ENCODE measurements around the gene PNPLA3. TPM values are rescaled to one million over a fixed set of nuclear protein-coding genes. Genes with fewer than 3 reads are reported as not detected.

PNPLA3 gene
- total and polyA plus RNA-seq, 9 of the 15 experiments (the other 6 are each of a cell fraction or from before 2014, with no cell fraction given), result 0.20 to 0.48 (median 0.38) TPM; not detected in 6

- Histone ChIP-seq H3K9me1 (ENCODE audit: control insufficient read depth, insufficient read depth, low read length) (no peaks in the 10 kb centered on the region), H3K27ac (ENCODE audit: extremely low read depth, low read depth, low read length) (no peak overlapping the region), H3K4me2 (ENCODE audit: insufficient read depth, low read length) (no peak overlapping the region), H3K27me3 (ENCODE audit: control insufficient read depth in 2 of 2, insufficient read depth in 2 of 2, low read length in 2 of 2) (no peaks in the 10 kb centered on the region), H2AFZ (ENCODE audit: low read depth, low read length) (no peak overlapping the region), H3K79me2 (ENCODE audit: control insufficient read depth, insufficient read depth, low read length) (no peaks in the 10 kb centered on the region), H3K4me1 (replicated peaks in 1 of 2; ENCODE audit: control insufficient read depth in 2 of 2, insufficient read depth in 2 of 2, low read length in 2 of 2) (peaks cover 0 to 7% of the 10 kb centered on the region in 2 experiments; a peak in 1 of 5 replicates), H3K9me3 (replicated peaks; ENCODE audit: control insufficient read depth, insufficient read depth, low read depth, low read length) (no peaks in the 10 kb centered on the region), H3K36me3 (ENCODE audit: control insufficient read depth, insufficient read depth, low read length) (peaks cover 60% of the 10 kb centered on the region; the same call in 2 of the 3 replicates), H3K4me3 (no peak overlapping the region), H4K20me1 (replicated peaks; ENCODE audit: control insufficient read depth, insufficient read depth, low read length) (peaks cover 10% of the 10 kb centered on the region; the same call in 1 of the 2 replicates), H3K9ac (ENCODE audit: insufficient read depth in 1 of 2, low read depth in 2 of 2, low read length in 2 of 2) (no peak overlapping the region)
- DNase-seq (ENCODE audit: extremely low read depth in 1 of 4, low spot score in 3 of 4) (no peak), FAIRE-seq (no peak), ATAC-seq (no peak)
- CTCF ChIA-PET (ENCODE audit: low intra/inter-chr PET ratio), result interaction anchor here (1.8 kb wide), 1 partner anchor 90 kb away, joined by 7 read pairs; no protein-coding TSS in a partner anchor
- WGBS (ENCODE audit: insufficient coverage, low coverage, missing lambda C conversion rate), result 100% methylated on average over 3 of the region's 10 CpGs
- no TSS peak for BruUV-seq (replicated peaks)
- TF ChIP-seq CXXC5 (CRISPR knock-in tag; IDR thresholded peaks at IDR 0.05) (no peak), ZNF121 (CRISPR knock-in tag; conservative IDR thresholded peaks at IDR 0.05) (no peak), ZEB2 (IDR thresholded peaks at IDR 0.05) (no peak), ZNF408 (CRISPR knock-in tag; IDR thresholded peaks at IDR 0.05; ENCODE audit: low read depth) (no peak), ZNF3 (CRISPR knock-in tag; IDR thresholded peaks at IDR 0.05) (no peak), ZSCAN32 (CRISPR knock-in tag; IDR thresholded peaks at IDR 0.05) (no peak)
- POLR2A ChIA-PET, result interaction anchor here (0.7 kb wide), 1 partner anchor 632 kb away, joined by 3 read pairs; no protein-coding TSS in a partner anchor
- in situ Hi-C loops (cut with MboI) (loop anchor here (5.0 kb wide), 1 partner anchor 82 kb away; no protein-coding TSS in a partner anchor), intact Hi-C loops (cut with micrococcal nuclease) (loop anchor here (10.0 kb wide), 1 partner anchor 629 kb away; no protein-coding TSS in a partner anchor)
These were observed 72.2 kb downstream of the PNPLA3 start for GRCh38 chr22:43995798-43996169.

Data from K562 (cell line).